H1 (cell line): ENCODE measurements around the gene ZSWIM4. TPM values are rescaled to one million over a fixed set of nuclear protein-coding genes. Genes with fewer than 3 reads are reported as not detected.
"Not testable (repeated sequence)": the region's sequence is repeated elsewhere in the genome, so short reads cannot be mapped to it uniquely, and the experiment has no call there.

Source experiments
- CTCF ChIA-PET: fragments of 300-600 bp; sonication (Branson Sonifier 250); formaldehyde crosslinking; loops from one replicate; lab custom pipeline; 2021; ENCODE audit not compliant: partially characterized antibody; lab: Charles Lee
- POLR2A ChIA-PET: fragments of 300-600 bp; sonication (Branson Sonifier 250); formaldehyde crosslinking; loops from one replicate; lab custom pipeline; 2021; ENCODE audit warnings: inconsistent platforms; ENCODE audit not compliant: partially characterized antibody; lab: Charles Lee
- DNase-seq, 2 experiments: peaks; one replicate each; pipeline versions ENCODE4 v3.0.0 to v3.0.0-alpha.2; 2010 to 2022; ENCODE audit warnings: low spot score in 2 of 2, low read depth in 1 of 2, mixed read lengths in 1 of 2
- FAIRE-seq: peaks from 2 replicates; lab custom pipeline; 2011; peaks lifted over from hg19 to GRCh38; lab: Jason Lieb, UNC
- H2AFZ ChIP-seq: 2 replicates; pipeline ENCODE4 v1.8.1; 2012; ENCODE audit warnings: low read length, inconsistent platforms
- H2AK5ac ChIP-seq: 2 replicates; pipeline ENCODE4 v1.6.1; 2013; ENCODE audit warnings: low read depth, low read length
- H2BK120ac ChIP-seq: replicated peaks from 2 replicates; pipeline ENCODE3; 2013; ENCODE audit warnings: low read depth, low read length, inconsistent platforms
- H2BK12ac ChIP-seq: 2 replicates; pipeline ENCODE4 v1.6.1; 2013; ENCODE audit warnings: low read depth, low read length
- H2BK15ac ChIP-seq: 2 replicates; pipeline ENCODE4 v1.6.1; 2013; ENCODE audit warnings: low read length
- H2BK20ac ChIP-seq: 2 replicates; pipeline ENCODE4 v1.6.1; 2013; ENCODE audit warnings: low read length
- H2BK5ac ChIP-seq: 2 replicates; pipeline ENCODE4 v1.6.1; 2013; ENCODE audit warnings: low read depth, low read length
- H3K14ac ChIP-seq: 2 replicates; pipeline ENCODE4 v1.6.1; 2013; ENCODE audit warnings: inconsistent platforms; ENCODE audit not compliant: insufficient read length
- H3K18ac ChIP-seq: 2 replicates; pipeline ENCODE4 v1.6.1; 2013; ENCODE audit warnings: low read length; ENCODE audit errors: extremely low read depth
- H3K23ac ChIP-seq: 2 replicates; pipeline ENCODE4 v1.6.1; 2013; ENCODE audit warnings: inconsistent platforms; ENCODE audit not compliant: insufficient read length
- H3K23me2 ChIP-seq: 2 replicates; pipeline ENCODE4 v1.6.1; 2013; ENCODE audit warnings: low read depth, low read length
- H3K27ac ChIP-seq: 2 replicates; pipeline ENCODE4 v1.6.1; 2011; ENCODE audit warnings: low read depth, low read length, inconsistent platforms
- H3K27me3 ChIP-seq, 4 experiments: replicated peaks in 1 of 4; 1 replicate in 1 of 4; 2 replicates in 3 of 4; pipeline versions ENCODE4 v1.6.1 to v1.8.1; 2011 to 2013; ENCODE audit warnings: low read length in 3 of 4, mild to moderate bottlenecking in 3 of 4, inconsistent platforms in 2 of 4, mixed read lengths in 2 of 4, moderate library complexity in 1 of 4; ENCODE audit not compliant: control insufficient read depth in 3 of 4, insufficient read depth in 3 of 4; ENCODE audit errors: extremely low read depth in 1 of 4
- H3K36me3 ChIP-seq, 4 experiments: 2 replicates each; pipeline versions ENCODE4 v1.6.1 to v1.8.1; 2011 to 2013; ENCODE audit warnings: mild to moderate bottlenecking in 4 of 4, low read length in 3 of 4, moderate library complexity in 2 of 4, control low read depth in 1 of 4, inconsistent platforms in 1 of 4; ENCODE audit not compliant: insufficient read depth in 4 of 4, control insufficient read depth in 2 of 4
- H3K4ac ChIP-seq: replicated peaks from 2 replicates; pipeline ENCODE3; 2013; ENCODE audit warnings: low read length, low read depth, mixed read lengths, inconsistent platforms; ENCODE audit not compliant: insufficient read length
- H3K4me1 ChIP-seq, 4 experiments: replicated peaks in 1 of 4; 1 replicate in 1 of 4; 2 replicates in 3 of 4; pipeline versions ENCODE4 v1.6.1 to v1.8.1; 2011 to 2013; ENCODE audit warnings: low read length in 3 of 4, inconsistent platforms in 2 of 4, mixed read lengths in 1 of 4; ENCODE audit not compliant: insufficient read depth in 4 of 4, control insufficient read depth in 3 of 4
- H3K4me2 ChIP-seq, 2 experiments: 2 replicates each; pipeline versions ENCODE4 v1.6.1 to v1.8.1; 2011 to 2013; ENCODE audit warnings: low read depth in 2 of 2, low read length in 2 of 2, control low read depth in 1 of 2, inconsistent platforms in 1 of 2, mild to moderate bottlenecking in 1 of 2; ENCODE audit not compliant: insufficient read depth in 1 of 2
- H3K4me3 ChIP-seq, 4 experiments: fragments of 200-600, 300-600 bp in 1 of 4; sonication (generic), shearing (Covaris generic), sonication (Bioruptor Twin) in 1 of 4; 2 replicates each; pipeline versions ENCODE4 v1.5.1 to v1.8.1; 2011 to 2016; ENCODE audit warnings: low read length in 4 of 4, low read depth in 3 of 4, control low read depth in 2 of 4, inconsistent platforms in 2 of 4, mild to moderate bottlenecking in 2 of 4, mixed read lengths in 1 of 4, moderate library complexity in 1 of 4; ENCODE audit not compliant: insufficient read depth in 2 of 4; ENCODE audit errors: extremely low read depth in 1 of 4
- H3K56ac ChIP-seq: replicated peaks from 2 replicates; pipeline ENCODE3; 2013; ENCODE audit warnings: low read depth, mild to moderate bottlenecking, mixed read lengths, low read length, inconsistent platforms; ENCODE audit not compliant: insufficient read length
- H3K79me1 ChIP-seq: 2 replicates; pipeline ENCODE4 v1.6.1; 2013; ENCODE audit warnings: low read depth, low read length, control low read depth
- H3K79me2 ChIP-seq, 2 experiments: 2 replicates each; pipeline versions ENCODE4 v1.6.1 to v1.8.1; 2012 to 2013; ENCODE audit warnings: low read length in 2 of 2, mild to moderate bottlenecking in 2 of 2, inconsistent platforms in 1 of 2; ENCODE audit not compliant: insufficient read depth in 2 of 2, control insufficient read depth in 1 of 2
- H3K9ac ChIP-seq, 4 experiments: replicated peaks in 1 of 4; 1 replicate in 1 of 4; 2 replicates in 3 of 4; pipeline versions ENCODE4 v1.6.1 to v1.8.1; 2011 to 2013; ENCODE audit warnings: low read depth in 3 of 4, low read length in 3 of 4, control low read depth in 2 of 4, mild to moderate bottlenecking in 2 of 4, moderate library complexity in 2 of 4, inconsistent platforms in 1 of 4; ENCODE audit errors: extremely low read depth in 1 of 4
- H3K9me3 ChIP-seq, 2 experiments: 2 replicates each; pipeline versions ENCODE4 v1.6.1 to v1.8.1; 2012 to 2013; ENCODE audit warnings: mild to moderate bottlenecking in 2 of 2, moderate library complexity in 2 of 2, control low read depth in 1 of 2, inconsistent platforms in 1 of 2, low read depth in 1 of 2, low read length in 1 of 2, mixed read lengths in 1 of 2; ENCODE audit not compliant: insufficient read depth in 2 of 2
- H4K20me1 ChIP-seq, 2 experiments: replicated peaks in 1 of 2; 2 replicates each; pipeline versions ENCODE3 to v1.8.1; 2011 to 2013; ENCODE audit warnings: inconsistent platforms in 2 of 2, low read length in 2 of 2, mild to moderate bottlenecking in 1 of 2; ENCODE audit not compliant: insufficient read depth in 2 of 2, control insufficient read depth in 1 of 2
- H4K5ac ChIP-seq: 2 replicates; pipeline ENCODE4 v1.6.1; 2013; ENCODE audit warnings: low read length, low read depth, mixed read lengths, inconsistent platforms; ENCODE audit not compliant: insufficient read length
- H4K8ac ChIP-seq: 2 replicates; pipeline ENCODE4 v1.8.0; 2013; ENCODE audit warnings: mild to moderate bottlenecking, moderate library complexity, low read length, inconsistent platforms; ENCODE audit not compliant: insufficient read depth; ENCODE audit errors: extremely low read depth
- H4K91ac ChIP-seq: replicated peaks from 2 replicates; pipeline ENCODE3; 2013; ENCODE audit warnings: low read length, mixed read lengths, inconsistent platforms; ENCODE audit not compliant: insufficient read length
- WGBS, 2 experiments: shearing (Covaris generic) in 1 of 2; methylation state at CpG; one replicate each; pipeline versions ENCODE4 v1.1.6 to v1.1.7; 2013 to 2015; ENCODE audit warnings: low lambda C conversion rate in 2 of 2, mixed read lengths in 2 of 2, inconsistent platforms in 1 of 2, low coverage in 1 of 2, missing lambda C conversion rate in 1 of 2; ENCODE audit not compliant: insufficient replicate concordance in 2 of 2, insufficient coverage in 1 of 2, insufficient read length in 1 of 2; ENCODE audit errors: extremely low coverage in 1 of 2, missing lambda C conversion rate in 1 of 2; 5-methylcytosine and 5-hydroxymethylcytosine counted together
- polyA plus RNA-seq, 7 experiments: library from polyadenylated mRNA; depleted of rRNA in 3 of 7; stranded (reverse) in 5 of 7; unstranded in 2 of 7; fragments of >200 nt in 5 of 7; fragments of 200-250 nt in 2 of 7; gene quantifications; 1 replicate in 5 of 7; 2 replicates in 1 of 7; 4 replicates in 1 of 7; pipeline versions ENCODE4 v1.2.1 to v1.2.3, GENCODE V29; 2011 to 2013; ENCODE audit warnings: missing spikeins in 2 of 7, mixed read lengths in 2 of 7
- total RNA-seq: library from RNA; stranded (reverse); fragmentation: NEBNext Ultra II Directional; extraction: Animal tissue kit (Norgen Biotek cat#: 25700); gene quantifications from 2 replicates; pipeline ENCODE4 v1.2.1, GENCODE V29; 2021

Gene ZSWIM4
- total and polyA plus RNA-seq, 2 of the 8 experiments (the other 6 are each of a cell fraction or from before 2014, with no cell fraction given), result 12.2 to 31.1 TPM

DNA sequence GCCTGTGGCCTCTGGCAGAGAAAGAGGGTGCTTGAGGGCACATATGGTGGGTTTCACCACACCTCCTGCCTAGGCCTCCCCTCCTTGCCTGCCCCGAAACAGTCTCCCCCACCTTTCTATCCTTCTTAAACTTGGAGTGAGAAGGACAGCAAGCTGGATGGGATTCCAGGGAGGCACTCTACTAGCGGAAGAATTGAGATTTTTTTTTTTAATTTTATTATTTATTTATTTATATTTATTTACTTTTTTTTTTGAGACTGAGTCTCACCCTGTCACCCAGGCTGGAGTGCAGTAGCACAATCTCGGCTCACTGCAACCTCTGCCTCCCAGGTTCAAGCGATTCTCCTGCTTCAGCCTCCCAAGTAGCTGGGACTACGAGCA, 56.5 kb downstream of the ZSWIM4 start:
- 88% methylated on average over 5 of the region's 5 CpGs; no CpG with 5 or more reads in 1 of the 2 experiments for WGBS, 2 experiments

More for the DNA sequence above, 56.5 kb downstream of the ZSWIM4 start:
- not testable (repeated sequence) for H3K9ac ChIP-seq, H2AFZ ChIP-seq, H3K79me2 ChIP-seq, H4K20me1 ChIP-seq, DNase-seq, H3K27me3 ChIP-seq, H3K14ac ChIP-seq, H3K23ac ChIP-seq, H3K9me3 ChIP-seq, H2BK120ac ChIP-seq, H3K4me3 ChIP-seq, H3K56ac ChIP-seq, H3K27ac ChIP-seq, H3K36me3 ChIP-seq, H3K4me2 ChIP-seq, H3K79me1 ChIP-seq, H4K5ac ChIP-seq, FAIRE-seq, H3K4ac ChIP-seq
- Histone ChIP-seq H2BK15ac (peak overlapping the region; percentile 81), H2BK12ac (peak overlapping the region; percentile 99), H2BK5ac (peak overlapping the region; percentile 92), H3K18ac (peak overlapping the region; percentile 32; the same call in 1 of the 2 replicates), H2AK5ac (peak overlapping the region; percentile 71; the same call in 1 of the 2 replicates), H3K23me2 (peaks cover 11% of the 10 kb centered on the region; the same call in 1 of the 2 replicates), H4K91ac (peak overlapping the region; percentile 44), H3K4me1 (peaks cover 6 to 17% (median 10%) of the 10 kb centered on the region in 4 experiments), H4K8ac (peak overlapping the region; percentile 91; the same call in 1 of the 2 replicates), H2BK20ac (peak overlapping the region; percentile 86; the same call in 1 of the 2 replicates)
- ChIA-PET POLR2A (interaction anchor here (1.0 to 9.2 kb wide), 5 partner anchors 11 to 77 kb away, joined by 3 to 62 read pairs (median 7); partner anchors contain the start of gene ZSWIM4), CTCF (interaction anchor here (0.6 to 3.6 kb wide), 12 partner anchors 8 to 208 kb away, joined by 3 to 31 read pairs (median 7); no protein-coding TSS in a partner anchor)
